Measurements from ENCODE around the gene ZNF653.

DNA sequence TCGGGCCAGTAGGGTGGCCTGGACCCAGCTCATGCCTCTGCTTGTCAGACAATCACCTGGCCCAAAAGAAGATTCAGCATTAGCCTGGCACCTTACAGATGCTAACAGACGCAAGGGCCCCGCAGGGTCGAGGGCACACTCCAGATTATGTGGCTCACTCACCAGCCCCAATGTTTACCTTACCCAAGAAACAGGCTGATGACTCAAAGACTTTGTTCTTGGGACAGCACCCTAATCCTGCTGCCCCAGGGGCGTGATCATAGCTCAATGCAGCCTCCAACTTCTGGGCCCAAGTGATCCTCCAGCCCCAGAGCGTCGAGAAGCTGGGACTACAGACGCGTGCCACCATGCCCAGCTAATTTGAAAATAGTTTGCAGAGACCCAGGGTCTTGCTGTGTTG lies 13.5 kb upstream of the ZNF653 start:
- no peak for TF ChIP-seq POU2F2 (IDR thresholded peaks at IDR 0.05; ENCODE audit: low read depth, low read length)
- TF ChIP-seq POLR2AphosphoS5 (IDR thresholded peaks at IDR 0.05; ENCODE audit: low read depth, low read length) = no peak
- no peak for TF ChIP-seq POLR2A (IDR thresholded peaks at IDR 0.05; ENCODE audit: low read depth, low read length)
- TF ChIP-seq PAX5 (IDR thresholded peaks at IDR 0.05; ENCODE audit: insufficient read depth, low read length, severe bottlenecking) = no peak

Measured in GM12891 (cell line).